ENCODE measurements around the gene GABRD. TPM values are rescaled to one million over a fixed set of nuclear protein-coding genes. Genes with fewer than 3 reads are reported as not detected.

GABRD gene
- total RNA-seq, 1 experiment from 2014 or later, result not detected

GRCh38 chr1:2027961-2028583, 8.9 kb downstream of the GABRD start:
- intact Hi-C loops (cut with micrococcal nuclease; ENCODE audit: unreplicated experiment), result no loop called here
- no peaks in the 10 kb centered on the region for H3K4me1 ChIP-seq (replicated peaks; ENCODE audit: insufficient read depth)
- DNase-seq, result no peak
- ChIA-PET POLR2A (ENCODE audit: unreplicated experiment) (no interaction called here), CTCF (interaction anchor here (0.6 kb wide), 2 partner anchors 19 to 75 kb away, joined by 3 to 4 read pairs; no protein-coding TSS in a partner anchor)
- H3K36me3 ChIP-seq (ENCODE audit: low read depth), result no peaks in the 10 kb centered on the region
- no peak overlapping the region for H3K4me3 ChIP-seq
- H3F3A ChIP-seq (ENCODE audit: insufficient read depth, low read depth), result no peaks in the 10 kb centered on the region
- no peaks in the 10 kb centered on the region for H3K9me2 ChIP-seq (ENCODE audit: insufficient read depth)
- H3K27ac ChIP-seq, result no peak overlapping the region
- H2AFZ ChIP-seq, result no peak overlapping the region
- no peaks in the 10 kb centered on the region for H3K9me3 ChIP-seq (ENCODE audit: insufficient read depth, low read depth)
- peaks cover 82% of the 10 kb centered on the region for H3K27me3 ChIP-seq (ENCODE audit: insufficient read depth, low read depth)
- H3K4me2 ChIP-seq, result no peak overlapping the region
- H4K20me1 ChIP-seq (ENCODE audit: insufficient read depth), result no peaks in the 10 kb centered on the region
- H3K79me2 ChIP-seq (ENCODE audit: low read depth), result no peaks in the 10 kb centered on the region
- no peak for TF ChIP-seq EZH2 (IDR thresholded peaks at IDR 0.05; ENCODE audit: low read depth)
- no peak for TF ChIP-seq CTCF (conservative IDR thresholded peaks at IDR 0.05)
- BruUV-seq (replicated peaks), result no TSS peak

GRCh38 chr1:2028870-2029560, 9.9 kb downstream of the GABRD start:
- no TSS peak for BruUV-seq (replicated peaks)
- ChIA-PET POLR2A (ENCODE audit: unreplicated experiment) (no interaction called here), CTCF (no interaction called here)
- H3K4me1 ChIP-seq (replicated peaks; ENCODE audit: insufficient read depth), result no peaks in the 10 kb centered on the region
- H3K9me2 ChIP-seq (ENCODE audit: insufficient read depth), result no peaks in the 10 kb centered on the region
- no peak for DNase-seq
- H3K4me2 ChIP-seq, result no peak overlapping the region
- H3F3A ChIP-seq (ENCODE audit: insufficient read depth, low read depth), result no peaks in the 10 kb centered on the region
- TF ChIP-seq CTCF (conservative IDR thresholded peaks at IDR 0.05) (no peak), EZH2 (IDR thresholded peaks at IDR 0.05; ENCODE audit: low read depth) (no peak)
- H3K79me2 ChIP-seq (ENCODE audit: low read depth), result no peaks in the 10 kb centered on the region
- no peaks in the 10 kb centered on the region for H3K9me3 ChIP-seq (ENCODE audit: insufficient read depth, low read depth)
- H3K27ac ChIP-seq, result no peak overlapping the region
- H3K4me3 ChIP-seq, result no peak overlapping the region
- H4K20me1 ChIP-seq (ENCODE audit: insufficient read depth), result no peaks in the 10 kb centered on the region
- H2AFZ ChIP-seq, result no peak overlapping the region
- no peaks in the 10 kb centered on the region for H3K36me3 ChIP-seq (ENCODE audit: low read depth)
- H3K27me3 ChIP-seq (ENCODE audit: insufficient read depth, low read depth), result peaks cover 82% of the 10 kb centered on the region
- intact Hi-C loops (cut with micrococcal nuclease; ENCODE audit: unreplicated experiment), result no loop called here

- intact Hi-C loops (cut with micrococcal nuclease; ENCODE audit: unreplicated experiment), result no loop called here
- no peaks in the 10 kb centered on the region for H3K36me3 ChIP-seq (ENCODE audit: low read depth)
- H3K79me2 ChIP-seq (ENCODE audit: low read depth), result no peaks in the 10 kb centered on the region
- DNase-seq, result no peak
- H3F3A ChIP-seq (ENCODE audit: insufficient read depth, low read depth), result no peaks in the 10 kb centered on the region
- no peaks in the 10 kb centered on the region for H3K9me2 ChIP-seq (ENCODE audit: insufficient read depth)
- no TSS peak for BruUV-seq (replicated peaks)
- no peaks in the 10 kb centered on the region for H4K20me1 ChIP-seq (ENCODE audit: insufficient read depth)
- no peak overlapping the region for H3K4me2 ChIP-seq
- CTCF ChIA-PET, result no interaction called here
- no peaks in the 10 kb centered on the region for H3K9me3 ChIP-seq (ENCODE audit: insufficient read depth, low read depth)
- peaks cover 82% of the 10 kb centered on the region for H3K27me3 ChIP-seq (ENCODE audit: insufficient read depth, low read depth)
- no peaks in the 10 kb centered on the region for H3K4me1 ChIP-seq (replicated peaks; ENCODE audit: insufficient read depth)
- H2AFZ ChIP-seq, result no peak overlapping the region
- TF ChIP-seq CTCF (conservative IDR thresholded peaks at IDR 0.05) (no peak), EZH2 (IDR thresholded peaks at IDR 0.05; ENCODE audit: low read depth) (no peak)
- no peak overlapping the region for H3K27ac ChIP-seq
- POLR2A ChIA-PET (ENCODE audit: unreplicated experiment), result no interaction called here
- no peak overlapping the region for H3K4me3 ChIP-seq
Observed at GRCh38 chr1:2029561-2029960, 10.4 kb downstream of the GABRD start.

Measured in PC-9 (cell line).